Retinal pigment epithelial cell (primary cell): ENCODE data around the gene RUFY1.
A peak's percentile ranks its signal among the peaks of the same experiment; 100 is the strongest.
"Not testable (repeated sequence)": the region's sequence is repeated elsewhere in the genome, so short reads cannot be mapped to it uniquely, and the experiment has no call there.

ENCODE experiments used
- DNase-seq: peaks from one replicate; pipeline ENCODE4 v3.0.0-alpha.2; 2010; ENCODE audit warnings: low read depth
- H3K4me3 ChIP-seq: 2 replicates; pipeline ENCODE4 v1.5.1; 2011; ENCODE audit warnings: mild to moderate bottlenecking, low read length, control low read depth, moderate library complexity
- TF ChIP-seq, protein P1 (sequence below): conservative IDR thresholded peaks from 2 replicates; pipeline ENCODE4 v1.5.1; 2011; ENCODE audit warnings: low read depth, low read length, control low read depth, inconsistent platforms

RUFY1 gene, protein sequence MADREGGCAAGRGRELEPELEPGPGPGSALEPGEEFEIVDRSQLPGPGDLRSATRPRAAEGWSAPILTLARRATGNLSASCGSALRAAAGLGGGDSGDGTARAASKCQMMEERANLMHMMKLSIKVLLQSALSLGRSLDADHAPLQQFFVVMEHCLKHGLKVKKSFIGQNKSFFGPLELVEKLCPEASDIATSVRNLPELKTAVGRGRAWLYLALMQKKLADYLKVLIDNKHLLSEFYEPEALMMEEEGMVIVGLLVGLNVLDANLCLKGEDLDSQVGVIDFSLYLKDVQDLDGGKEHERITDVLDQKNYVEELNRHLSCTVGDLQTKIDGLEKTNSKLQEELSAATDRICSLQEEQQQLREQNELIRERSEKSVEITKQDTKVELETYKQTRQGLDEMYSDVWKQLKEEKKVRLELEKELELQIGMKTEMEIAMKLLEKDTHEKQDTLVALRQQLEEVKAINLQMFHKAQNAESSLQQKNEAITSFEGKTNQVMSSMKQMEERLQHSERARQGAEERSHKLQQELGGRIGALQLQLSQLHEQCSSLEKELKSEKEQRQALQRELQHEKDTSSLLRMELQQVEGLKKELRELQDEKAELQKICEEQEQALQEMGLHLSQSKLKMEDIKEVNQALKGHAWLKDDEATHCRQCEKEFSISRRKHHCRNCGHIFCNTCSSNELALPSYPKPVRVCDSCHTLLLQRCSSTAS

GRCh38 chr5:179550511-179551342 is at the start of gene RUFY1:
TSS of gene RUFY1 (plus strand) at chr5:179550554. CDS start at chr5:179550570, 16 bp downstream.
- TF ChIP-seq, protein P1, sequence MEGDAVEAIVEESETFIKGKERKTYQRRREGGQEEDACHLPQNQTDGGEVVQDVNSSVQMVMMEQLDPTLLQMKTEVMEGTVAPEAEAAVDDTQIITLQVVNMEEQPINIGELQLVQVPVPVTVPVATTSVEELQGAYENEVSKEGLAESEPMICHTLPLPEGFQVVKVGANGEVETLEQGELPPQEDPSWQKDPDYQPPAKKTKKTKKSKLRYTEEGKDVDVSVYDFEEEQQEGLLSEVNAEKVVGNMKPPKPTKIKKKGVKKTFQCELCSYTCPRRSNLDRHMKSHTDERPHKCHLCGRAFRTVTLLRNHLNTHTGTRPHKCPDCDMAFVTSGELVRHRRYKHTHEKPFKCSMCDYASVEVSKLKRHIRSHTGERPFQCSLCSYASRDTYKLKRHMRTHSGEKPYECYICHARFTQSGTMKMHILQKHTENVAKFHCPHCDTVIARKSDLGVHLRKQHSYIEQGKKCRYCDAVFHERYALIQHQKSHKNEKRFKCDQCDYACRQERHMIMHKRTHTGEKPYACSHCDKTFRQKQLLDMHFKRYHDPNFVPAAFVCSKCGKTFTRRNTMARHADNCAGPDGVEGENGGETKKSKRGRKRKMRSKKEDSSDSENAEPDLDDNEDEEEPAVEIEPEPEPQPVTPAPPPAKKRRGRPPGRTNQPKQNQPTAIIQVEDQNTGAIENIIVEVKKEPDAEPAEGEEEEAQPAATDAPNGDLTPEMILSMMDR, result no peak
- peak within 1 kb of the TSS; percentile 89 for H3K4me3 ChIP-seq
- DNase-seq, result no peak

DNA sequence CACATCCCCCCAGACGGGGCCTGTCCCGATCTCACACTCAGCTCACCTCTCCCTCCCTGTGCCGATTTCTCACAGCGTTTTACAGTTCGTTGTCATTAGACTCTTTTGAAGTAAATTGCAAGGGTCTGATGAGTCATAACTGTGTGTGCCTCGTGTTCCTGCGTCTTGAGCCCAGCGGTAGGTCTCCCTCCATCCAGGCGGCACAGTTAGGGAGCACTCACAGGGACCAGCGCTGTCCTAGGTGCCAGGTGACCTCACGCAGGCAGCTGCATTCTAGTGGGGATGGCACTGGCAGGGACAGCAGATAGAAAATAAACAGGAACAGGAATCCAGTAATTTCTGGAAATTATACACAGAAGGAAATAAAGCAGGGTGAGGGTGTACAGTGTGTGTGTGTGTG is 48.4 kb upstream of the RUFY1 start:
- not testable (repeated sequence) for H3K4me3 ChIP-seq, DNase-seq

DNA sequence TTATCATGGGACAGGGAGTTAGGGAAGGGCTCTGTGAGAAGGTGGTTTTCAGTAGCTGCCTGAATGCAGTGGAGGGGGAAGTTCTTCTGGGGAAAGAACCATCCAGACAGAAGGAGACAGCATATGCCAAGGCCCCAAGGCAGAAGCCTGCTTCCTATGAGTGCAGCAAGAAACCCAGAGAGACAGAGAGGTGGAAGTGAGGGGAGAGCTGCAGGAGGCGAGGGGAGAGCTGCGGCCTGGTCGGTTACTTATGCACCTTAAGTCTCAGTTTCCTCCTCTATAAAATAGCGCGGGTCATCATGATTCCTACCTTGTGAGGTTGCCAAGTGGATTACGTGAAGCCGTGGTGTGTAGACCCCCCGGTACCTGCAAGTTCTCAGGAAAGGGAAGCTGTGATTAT is 47.9 kb upstream of the RUFY1 start:
- H3K4me3 ChIP-seq, DNase-seq: not testable (repeated sequence)

DNA sequence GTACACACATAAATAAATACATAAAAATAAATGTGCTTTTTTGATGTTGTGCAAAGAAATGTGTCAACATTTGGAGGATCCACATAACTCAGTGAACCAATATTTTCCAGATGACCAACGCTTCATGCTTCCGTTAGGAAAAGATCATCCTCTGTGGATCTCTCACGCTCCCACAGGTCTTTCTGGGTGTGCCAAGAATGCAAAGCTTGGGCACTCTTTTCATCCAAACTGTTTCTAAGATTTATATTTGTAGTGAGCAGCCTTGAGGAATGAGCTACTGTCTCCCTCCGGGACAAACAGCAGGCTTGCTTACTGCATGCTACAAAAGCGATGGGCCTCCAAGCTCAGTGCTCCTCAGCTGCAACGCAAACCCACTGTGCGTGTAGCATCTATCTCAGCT is 46.2 kb upstream of the RUFY1 start:
- TF ChIP-seq, protein P1, result no peak
- H3K4me3 ChIP-seq, result no peak overlapping the region
- DNase-seq, result no peak

GRCh38 chr5:179504600-179505396 is 45.6 kb upstream of the RUFY1 start:
- TF ChIP-seq, protein P1, result no peak
- no peak for DNase-seq
- H3K4me3 ChIP-seq, result no peak overlapping the region

- H3K4me3 ChIP-seq, result no peak overlapping the region
- TF ChIP-seq, protein P1, result no peak
- no peak for DNase-seq
Measured at GRCh38 chr5:179505636-179506261, 44.6 kb upstream of the RUFY1 start.

DNA sequence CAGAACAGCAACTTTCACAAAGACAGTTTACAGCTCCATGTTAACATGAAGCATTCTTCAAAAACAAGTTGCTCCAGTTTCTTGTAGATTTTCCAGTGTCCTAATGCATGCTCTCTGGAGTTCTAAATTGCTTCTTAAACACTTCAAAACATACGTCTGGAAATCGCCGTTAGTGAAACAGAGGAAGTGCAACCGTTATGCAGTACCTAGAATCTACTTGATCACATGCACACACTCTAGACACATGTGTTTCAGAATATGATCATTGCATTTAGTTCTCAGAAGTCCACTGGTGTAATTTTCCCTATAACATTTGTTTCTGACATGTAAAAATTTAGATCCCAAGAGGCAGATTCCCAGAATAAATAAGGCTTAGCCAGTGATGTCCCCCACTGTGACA is 41.1 kb upstream of the RUFY1 start:
- H3K4me3 ChIP-seq, result no peak overlapping the region
- TF ChIP-seq, protein P1, result no peak
- no peak for DNase-seq
